ENCODE results near the gene TIMM44. TPM values are rescaled to one million over a fixed set of nuclear protein-coding genes. Genes with fewer than 3 reads are reported as not detected.

Gene TIMM44
- total and polyA plus RNA-seq, 2 of the 8 experiments (the other 6 are each of a cell fraction or from before 2014, with no cell fraction given): 131 to 150 TPM

GRCh38 chr19:7916103-7916954 lies 27.1 kb downstream of the TIMM44 start:
- no peaks in the 10 kb centered on the region for H3K79me1 ChIP-seq (ENCODE audit: low read depth, low read length)
- H2BK15ac ChIP-seq (ENCODE audit: low read length): no peak overlapping the region
- no peak overlapping the region for H2AFZ ChIP-seq (ENCODE audit: low read length)
- H3K56ac ChIP-seq (replicated peaks; ENCODE audit: insufficient read length, low read depth, low read length): no peak overlapping the region
- CTCF ChIA-PET (ENCODE audit: partially characterized antibody): interaction anchor here (0.6 to 9.0 kb wide), 19 partner anchors 8 to 239 kb away, joined by 3 to 112 read pairs (median 5); partner anchors contain the start of genes LRRC8E, MAP2K7, PRR36 and TIMM44
- no peak overlapping the region for H2BK5ac ChIP-seq (ENCODE audit: low read depth, low read length)
- peak overlapping the region; percentile 86 to 94 for H3K4me2 ChIP-seq (ENCODE audit: insufficient read depth in 1 of 2, low read depth in 2 of 2, low read length in 2 of 2)
- H3K23ac ChIP-seq (ENCODE audit: insufficient read length): no peak overlapping the region
- no peaks in the 10 kb centered on the region for H3K79me2 ChIP-seq (ENCODE audit: control insufficient read depth in 1 of 2, insufficient read depth in 2 of 2, low read length in 2 of 2)
- H4K5ac ChIP-seq (ENCODE audit: insufficient read length, low read depth, low read length): no peak overlapping the region
- no peak overlapping the region for H2BK120ac ChIP-seq (replicated peaks; ENCODE audit: low read depth, low read length)
- H4K20me1 ChIP-seq (replicated peaks in 1 of 2; ENCODE audit: control insufficient read depth in 1 of 2, insufficient read depth in 2 of 2, low read length in 2 of 2): peaks cover 5 to 7% of the 10 kb centered on the region in 2 experiments
- peaks cover 4 to 14% (median 6%) of the 10 kb centered on the region in 4 experiments; a peak in 4 of 8 replicates for H3K36me3 ChIP-seq (ENCODE audit: control insufficient read depth in 2 of 4, insufficient read depth in 4 of 4, low read length in 3 of 4)
- POLR2A ChIA-PET (ENCODE audit: partially characterized antibody): interaction anchor here (0.5 to 10.6 kb wide), 19 partner anchors 8 to 284 kb away, joined by 3 to 106 read pairs (median 4); partner anchors contain the start of genes CTXN1, LRRC8E, MAP2K7 and PRR36
- 4% methylated on average over 28 of the region's 104 CpGs; no CpG with 5 or more reads in 1 of the 2 experiments for WGBS, 2 experiments (ENCODE audit: extremely low coverage in 1 of 2, insufficient coverage in 1 of 2, insufficient read length in 1 of 2, insufficient replicate concordance in 2 of 2, low coverage in 1 of 2, low lambda C conversion rate in 2 of 2, missing lambda C conversion rate in 1 of 2)
- peak overlapping the region; percentile 32 for H3K18ac ChIP-seq (ENCODE audit: extremely low read depth, low read length)
- H3K4ac ChIP-seq (replicated peaks; ENCODE audit: insufficient read length, low read depth, low read length): no peak overlapping the region
- no peak overlapping the region for H3K9ac ChIP-seq (replicated peaks in 1 of 4; ENCODE audit: extremely low read depth in 1 of 4, low read depth in 3 of 4, low read length in 3 of 4)
- peaks cover 17 to 45% (median 39%) of the 10 kb centered on the region in 4 experiments; a peak in 6 of 7 replicates for H3K27me3 ChIP-seq (replicated peaks in 1 of 4; ENCODE audit: control insufficient read depth in 3 of 4, extremely low read depth in 1 of 4, insufficient read depth in 3 of 4, low read length in 3 of 4)
- peak in 1 of 2 experiments; percentile 80 for DNase-seq (ENCODE audit: low read depth in 1 of 2, low spot score in 2 of 2)
- H2BK20ac ChIP-seq (ENCODE audit: low read length): no peak overlapping the region
- no peak overlapping the region for H3K27ac ChIP-seq (ENCODE audit: low read depth, low read length)
- peak overlapping the region; percentile 30 to 64 (median 39) for H3K4me3 ChIP-seq (ENCODE audit: extremely low read depth in 1 of 4, insufficient read depth in 2 of 4, low read depth in 3 of 4, low read length in 4 of 4)
- no peak overlapping the region for H3K14ac ChIP-seq (ENCODE audit: insufficient read length)
- H3K9me3 ChIP-seq (ENCODE audit: insufficient read depth in 2 of 2, low read depth in 1 of 2, low read length in 1 of 2): no peaks in the 10 kb centered on the region
- no peak overlapping the region; the same call in 1 of the 2 replicates for H4K8ac ChIP-seq (ENCODE audit: extremely low read depth, insufficient read depth, low read length)
- peaks cover 0 to 19% (median 10%) of the 10 kb centered on the region in 4 experiments; a peak in 5 of 7 replicates for H3K4me1 ChIP-seq (replicated peaks in 1 of 4; ENCODE audit: control insufficient read depth in 3 of 4, insufficient read depth in 4 of 4, low read length in 3 of 4)
- H3K23me2 ChIP-seq (ENCODE audit: low read depth, low read length): peaks cover 21% of the 10 kb centered on the region
- H4K91ac ChIP-seq (replicated peaks; ENCODE audit: insufficient read length, low read length): peak overlapping the region; percentile 3
- no peak overlapping the region for H2BK12ac ChIP-seq (ENCODE audit: low read depth, low read length)
- FAIRE-seq: no peak
- H2AK5ac ChIP-seq (ENCODE audit: low read depth, low read length): 0 out of 2 replicates have a peak overlapping the region, but pooled peaks have one; percentile 11
- TF ChIP-seq KDM4A (IDR thresholded peaks at IDR 0.05; ENCODE audit: low read depth, low read length, severe bottlenecking): peak; percentile 90
- TF ChIP-seq RNF2 (IDR thresholded peaks at IDR 0.05; ENCODE audit: borderline replicate concordance, low read depth, low read length, missing control alignments, poor library complexity, severe bottlenecking): no peak
- peak; percentile 89 for TF ChIP-seq TBP (IDR thresholded peaks at IDR 0.05; ENCODE audit: low read depth, low read length)
- TF ChIP-seq EZH2 (IDR thresholded peaks at IDR 0.05; ENCODE audit: low read depth, low read length, severe bottlenecking): peak; percentile 43
- peak; percentile 8 for TF ChIP-seq ASH2L (IDR thresholded peaks at IDR 0.05; ENCODE audit: low read length)
- TF ChIP-seq EP300 (IDR thresholded peaks at IDR 0.05; ENCODE audit: borderline replicate concordance in 1 of 2, low read depth in 2 of 2, low read length in 2 of 2): 0 out of 3 replicates have a peak, but pooled peaks of 1 of the 2 experiments have one; percentile 13
- peak; percentile 29; the same call in 1 of the 2 replicates for TF ChIP-seq MAX (IDR thresholded peaks at IDR 0.05)
